Stimulated activated CD4-positive, alpha-beta T cell treated with anti-CD3 and anti-CD28 coated beads, Interleukin-15, amount 100 ng/mL, for 1 hour (primary cell): ENCODE data around the gene OPN1LW.
A peak's percentile ranks its signal among the peaks of the same experiment; 100 is the strongest.
"Not testable (repeated sequence)": the region's sequence is repeated elsewhere in the genome, so short reads cannot be mapped to it uniquely, and the experiment has no call there.

Source experiments
- DNase-seq, 2 donors: peaks; one replicate each; pipeline ENCODE4 v3.0.0-alpha.2; 2020; ENCODE audit warnings: low read depth in 1 of 2, low spot score in 1 of 2

OPN1LW gene

DNA sequence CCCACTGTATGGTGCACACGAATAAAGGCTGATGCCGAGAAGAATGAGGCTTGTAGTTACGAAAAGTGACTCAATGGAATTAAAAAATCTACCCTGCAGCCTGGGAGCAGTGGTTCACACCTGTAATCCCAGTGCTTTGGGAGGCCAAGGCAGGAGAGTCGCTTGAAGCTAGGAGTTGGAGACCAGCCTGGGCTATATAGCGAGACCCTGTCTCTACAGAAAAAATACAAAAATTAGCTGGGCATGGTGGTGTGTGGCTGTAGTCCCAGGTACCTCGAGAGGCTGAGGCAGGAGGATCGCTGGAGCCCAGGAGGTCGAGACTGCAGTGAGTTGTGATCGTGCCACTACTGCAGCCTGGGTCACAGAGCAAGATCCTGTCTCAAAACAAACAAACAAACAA lies 11.7 kb upstream of the OPN1LW start:
- DNase-seq: no peak

DNA sequence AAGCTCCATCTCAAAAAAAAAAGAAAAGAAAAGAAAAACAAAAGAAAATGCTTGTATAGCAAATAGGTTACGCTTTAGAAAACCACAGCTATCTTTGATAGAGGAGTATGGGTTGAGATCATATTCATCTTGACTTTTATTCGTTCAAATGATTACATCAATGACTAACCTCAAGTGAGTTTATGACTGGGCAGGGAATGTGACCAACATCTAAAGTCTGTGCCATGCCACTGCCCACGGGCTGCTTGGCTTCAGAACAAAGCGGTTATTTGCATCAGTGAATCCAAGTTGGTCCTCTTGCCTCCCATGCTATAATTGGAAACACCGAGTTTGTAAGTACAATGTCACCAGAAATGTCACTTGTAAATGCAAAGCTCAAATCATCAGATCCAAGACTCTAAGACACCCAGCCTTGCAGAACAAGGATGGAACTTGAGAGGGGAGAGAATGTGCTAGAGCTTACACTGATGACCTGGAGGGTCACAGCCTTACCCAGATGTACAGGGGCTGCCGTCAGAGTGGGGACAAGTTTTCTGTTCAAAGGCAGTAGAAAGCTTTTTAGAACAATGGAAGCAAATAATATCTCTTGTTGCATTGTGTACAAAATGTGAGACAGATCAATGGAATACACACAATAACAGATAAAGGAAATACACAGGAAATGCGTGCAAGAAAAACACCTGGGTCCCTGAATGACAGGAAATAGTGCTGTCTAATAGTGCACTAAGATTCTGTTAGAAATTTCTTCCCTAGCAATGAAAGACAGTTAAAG lies 8.4 kb upstream of the OPN1LW start:
- no peak for DNase-seq

DNA sequence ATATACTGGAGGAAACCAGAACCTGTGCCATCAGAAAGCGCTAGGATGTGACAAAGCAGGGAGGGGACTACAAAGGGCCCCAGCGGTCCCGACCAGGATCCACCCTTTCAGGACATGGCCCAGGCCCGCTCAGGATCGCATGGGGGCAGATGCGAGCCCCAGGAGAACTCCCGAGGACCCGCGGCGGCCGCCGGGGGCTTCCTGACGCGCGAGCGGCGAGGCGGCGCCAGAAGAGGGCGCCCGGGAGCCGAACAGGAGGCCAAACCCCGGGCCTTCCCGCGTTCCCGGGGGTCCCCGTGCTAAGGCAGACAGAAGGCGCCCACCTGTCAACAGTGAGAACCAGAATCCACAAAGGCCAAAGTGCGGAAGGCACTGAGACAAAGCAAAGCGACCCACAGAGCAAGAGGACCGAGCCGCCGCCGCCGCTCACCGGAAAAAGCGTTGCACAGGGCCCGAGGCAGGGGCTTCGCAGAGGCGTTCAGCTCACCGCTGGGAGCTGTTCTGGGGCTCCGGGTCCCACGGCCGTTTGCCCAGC lies 7.3 kb upstream of the OPN1LW start:
- peak; percentile 38 to 54 for DNase-seq

DNA sequence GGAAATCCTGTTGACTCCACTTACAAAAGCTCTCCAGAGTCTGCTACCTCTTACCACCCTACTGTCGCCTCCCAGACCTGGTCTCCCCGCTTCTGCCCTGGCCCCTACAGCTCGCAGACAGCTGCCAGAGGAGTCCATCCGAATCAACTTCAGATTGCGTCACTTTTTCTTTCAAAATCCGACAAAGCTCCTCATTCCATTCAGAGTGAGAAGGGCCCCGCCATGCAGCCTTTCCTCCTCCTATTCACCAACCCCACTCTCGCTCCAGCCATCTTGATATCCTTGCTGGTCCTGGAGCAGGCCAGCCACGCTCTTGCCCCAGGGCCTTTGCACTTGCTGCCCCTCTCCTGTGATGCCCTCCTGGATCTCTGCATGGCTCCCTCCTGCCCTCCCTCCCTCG lies 5.2 kb upstream of the OPN1LW start:
- no peak for DNase-seq

DNA sequence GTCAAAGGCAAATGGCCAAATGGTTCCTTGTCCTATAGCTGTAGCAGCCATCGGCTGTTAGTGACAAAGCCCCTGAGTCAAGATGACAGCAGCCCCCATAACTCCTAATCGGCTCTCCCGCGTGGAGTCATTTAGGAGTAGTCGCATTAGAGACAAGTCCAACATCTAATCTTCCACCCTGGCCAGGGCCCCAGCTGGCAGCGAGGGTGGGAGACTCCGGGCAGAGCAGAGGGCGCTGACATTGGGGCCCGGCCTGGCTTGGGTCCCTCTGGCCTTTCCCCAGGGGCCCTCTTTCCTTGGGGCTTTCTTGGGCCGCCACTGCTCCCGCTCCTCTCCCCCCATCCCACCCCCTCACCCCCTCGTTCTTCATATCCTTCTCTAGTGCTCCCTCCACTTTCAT lies 3.8 kb upstream of the OPN1LW start:
- no peak for DNase-seq

DNA sequence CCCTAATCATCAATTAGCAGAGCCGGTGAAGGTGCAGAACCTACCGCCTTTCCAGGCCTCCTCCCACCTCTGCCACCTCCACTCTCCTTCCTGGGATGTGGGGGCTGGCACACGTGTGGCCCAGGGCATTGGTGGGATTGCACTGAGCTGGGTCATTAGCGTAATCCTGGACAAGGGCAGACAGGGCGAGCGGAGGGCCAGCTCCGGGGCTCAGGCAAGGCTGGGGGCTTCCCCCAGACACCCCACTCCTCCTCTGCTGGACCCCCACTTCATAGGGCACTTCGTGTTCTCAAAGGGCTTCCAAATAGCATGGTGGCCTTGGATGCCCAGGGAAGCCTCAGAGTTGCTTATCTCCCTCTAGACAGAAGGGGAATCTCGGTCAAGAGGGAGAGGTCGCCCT lies 3.3 kb upstream of the OPN1LW start:
- no peak for DNase-seq

DNA sequence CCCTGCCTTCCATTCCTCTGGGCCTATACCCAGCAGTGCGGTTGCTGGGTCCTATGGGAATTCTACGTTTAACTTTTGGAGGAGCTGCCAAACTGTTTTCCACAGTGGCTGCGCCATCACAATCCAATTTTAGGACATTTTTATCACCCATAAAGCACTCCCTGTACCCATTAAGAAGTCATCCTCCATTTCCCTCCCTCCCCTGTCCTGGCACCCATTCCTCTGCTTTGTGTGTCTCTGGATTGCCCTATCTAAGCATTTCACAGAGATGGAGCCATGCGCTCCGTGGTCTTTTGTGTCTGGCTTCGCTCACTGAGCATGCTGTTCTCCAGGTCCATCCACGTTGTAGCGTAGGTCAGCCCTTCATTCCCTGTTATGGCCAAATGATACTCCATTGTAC lies 1.7 kb upstream of the OPN1LW start:
- DNase-seq: no peak

DNA sequence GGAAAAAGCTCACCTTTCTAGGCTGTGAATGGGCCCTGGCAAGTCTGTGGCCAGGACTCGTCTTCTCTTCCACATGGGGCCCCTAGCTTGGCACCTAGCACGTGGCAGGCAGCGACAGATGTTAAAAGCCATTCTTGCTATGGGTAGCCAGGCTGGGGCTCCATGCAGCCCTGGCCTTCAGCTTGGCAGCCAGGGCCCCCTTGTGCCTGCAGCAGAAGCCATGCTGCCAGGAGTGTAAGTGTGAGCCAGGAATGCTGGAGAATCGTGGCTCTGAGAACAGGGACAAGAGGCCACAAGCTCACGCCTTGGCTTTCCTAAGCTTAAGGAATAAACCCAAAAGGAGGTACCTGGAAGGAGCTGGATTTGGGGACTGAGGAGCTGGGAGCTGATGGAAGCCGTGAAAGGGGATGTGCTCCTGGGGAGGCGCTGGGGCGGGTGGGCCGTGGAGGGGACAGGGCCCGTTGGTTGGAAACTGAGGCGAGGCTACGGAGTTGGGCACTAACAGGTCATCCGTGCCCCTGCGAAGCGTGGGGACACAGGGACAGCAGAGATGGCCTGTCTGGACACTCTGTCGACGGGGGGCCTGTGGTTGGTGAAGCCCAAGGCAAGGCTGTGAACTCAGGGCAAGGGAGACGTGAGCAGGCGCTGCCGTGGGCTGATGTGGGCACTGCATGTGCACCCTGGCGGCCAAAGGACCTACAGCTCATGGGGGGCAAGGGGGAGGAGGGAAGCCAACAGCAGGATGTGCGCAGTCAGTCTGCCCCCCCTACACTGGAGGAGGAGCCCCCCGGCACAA lies 895 bp upstream of the OPN1LW start:
- no peak for DNase-seq

DNA sequence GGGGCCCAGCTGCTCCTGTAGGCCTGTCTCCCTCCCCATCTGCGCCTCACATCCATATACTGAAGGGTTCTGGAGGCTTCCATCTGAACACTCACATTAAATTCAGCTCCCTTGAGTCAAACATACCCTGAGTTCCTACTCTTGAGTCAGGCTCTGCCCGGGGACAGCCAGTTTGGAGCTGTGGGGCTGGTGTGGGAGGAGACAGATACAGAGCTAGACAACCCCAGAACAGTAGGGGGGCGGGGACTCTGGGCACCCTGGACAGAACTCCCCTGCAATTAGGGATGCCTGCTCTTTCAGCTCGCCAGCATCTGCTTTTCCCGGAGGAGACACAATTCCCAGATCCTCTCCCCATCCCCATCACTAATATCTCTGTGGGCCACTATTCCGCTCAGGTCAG lies 7.0 kb downstream of the OPN1LW start:
- DNase-seq: not testable (repeated sequence)

DNA sequence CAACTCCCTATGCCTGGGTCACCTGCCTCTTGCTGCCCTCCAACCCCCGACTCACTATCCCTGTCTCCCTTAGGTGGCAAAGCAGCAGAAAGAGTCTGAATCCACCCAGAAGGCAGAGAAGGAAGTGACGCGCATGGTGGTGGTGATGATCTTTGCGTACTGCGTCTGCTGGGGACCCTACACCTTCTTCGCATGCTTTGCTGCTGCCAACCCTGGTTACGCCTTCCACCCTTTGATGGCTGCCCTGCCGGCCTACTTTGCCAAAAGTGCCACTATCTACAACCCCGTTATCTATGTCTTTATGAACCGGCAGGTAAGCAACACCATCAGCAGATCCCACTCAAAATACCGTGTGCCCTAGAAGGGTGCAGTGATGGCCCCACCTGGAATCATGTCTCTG lies 12.2 kb downstream of the OPN1LW start:
- DNase-seq: not testable (repeated sequence)

DNA sequence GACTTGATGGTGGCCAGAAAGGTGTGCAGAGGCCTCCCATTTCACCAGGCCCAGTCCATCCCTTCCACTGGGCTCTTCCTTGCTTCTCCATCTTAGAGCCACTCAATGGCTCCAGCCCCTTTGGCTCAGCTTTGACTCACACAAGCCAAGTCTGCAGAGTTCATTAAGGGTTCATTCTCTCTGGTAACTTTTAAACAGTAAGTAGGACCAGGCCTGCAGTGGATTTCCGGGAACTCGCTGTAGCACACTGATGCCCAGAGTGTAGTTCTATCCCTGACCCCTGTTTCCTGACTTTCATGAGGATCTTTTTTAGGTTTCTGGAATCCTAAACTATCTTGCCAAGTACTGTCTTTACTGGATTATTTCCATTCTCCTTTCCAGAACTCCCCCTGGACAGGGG lies 13.2 kb downstream of the OPN1LW start:
- DNase-seq: not testable (repeated sequence)

DNA sequence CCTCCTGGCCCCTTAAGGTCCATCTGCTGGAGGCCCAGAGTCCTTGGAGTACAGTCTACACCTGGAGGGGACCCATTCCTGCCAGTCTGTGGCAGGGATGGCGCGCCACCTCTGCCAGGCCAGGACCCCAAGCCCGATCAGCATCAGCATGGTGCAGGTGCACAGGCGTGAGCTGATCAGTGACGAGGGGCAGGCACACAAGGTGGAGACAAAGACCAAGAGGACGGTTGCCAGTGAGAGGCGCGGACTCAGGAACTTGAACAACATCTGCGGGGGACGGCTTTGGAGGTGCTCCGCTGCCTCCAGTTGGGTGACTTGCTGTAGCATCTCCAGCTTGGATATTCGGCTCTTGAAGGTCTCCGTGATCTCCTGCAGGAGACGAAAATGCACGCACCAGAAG lies 15.3 kb downstream of the OPN1LW start:
- not testable (repeated sequence) for DNase-seq

DNA sequence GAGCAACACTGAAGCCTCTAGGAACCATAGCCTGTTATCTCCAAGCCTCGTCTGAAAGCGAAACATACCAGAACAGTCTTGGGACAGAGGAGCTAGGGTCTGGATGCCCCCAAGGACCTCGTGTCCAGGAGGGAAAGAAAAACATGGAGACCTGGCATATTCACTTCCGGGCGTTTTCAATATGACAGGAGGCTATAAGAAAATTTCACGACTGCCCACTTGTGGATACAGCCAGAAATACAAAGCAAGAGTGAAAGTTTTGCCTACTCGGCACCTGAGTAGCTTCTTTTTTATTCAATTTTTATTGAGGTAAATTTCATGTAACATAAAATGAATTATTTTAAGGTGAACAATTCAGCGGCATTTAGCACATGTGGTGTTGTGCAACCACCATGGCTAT lies 20.9 kb downstream of the OPN1LW start:
- DNase-seq: not testable (repeated sequence)

DNA sequence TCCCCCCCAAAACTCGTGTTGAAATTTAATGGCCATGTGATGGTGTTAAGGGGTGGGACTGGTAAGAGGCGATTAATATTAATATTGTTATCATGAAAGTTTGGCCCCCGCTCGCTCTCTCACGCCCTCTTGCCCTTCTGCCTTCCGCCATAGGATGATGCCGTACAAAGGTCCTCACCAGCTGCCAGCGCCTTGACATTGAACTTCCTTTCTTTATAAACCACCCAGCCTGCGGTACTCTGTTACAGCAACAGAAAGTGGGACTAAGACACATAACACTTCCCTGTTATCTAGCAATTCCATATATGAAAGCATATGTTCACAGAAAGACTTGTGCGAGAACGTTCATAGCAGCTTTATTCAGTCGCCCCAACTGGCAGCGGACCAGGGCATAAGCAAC lies 24.3 kb downstream of the OPN1LW start:
- not testable (repeated sequence) for DNase-seq

DNA sequence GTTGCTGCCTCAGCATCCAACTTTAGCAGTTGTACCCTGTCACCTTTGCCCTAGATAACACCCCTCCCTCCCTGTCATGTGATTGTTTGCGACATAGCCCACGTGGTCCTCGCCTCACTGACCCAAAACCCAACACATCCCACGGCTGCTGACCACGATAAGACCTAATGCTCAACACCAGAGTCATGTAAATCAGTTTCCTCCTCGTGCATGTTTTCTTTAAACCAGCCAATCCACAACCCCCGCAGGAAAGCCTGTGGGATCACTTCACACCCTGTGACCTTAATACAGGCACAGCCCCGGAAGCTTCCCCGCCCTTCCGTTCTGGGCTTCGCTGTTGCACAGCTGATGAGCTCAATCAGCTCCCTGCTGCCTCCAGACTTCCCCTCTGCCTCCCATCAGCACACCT lies 28.5 kb downstream of the OPN1LW start:
- not testable (repeated sequence) for DNase-seq

DNA sequence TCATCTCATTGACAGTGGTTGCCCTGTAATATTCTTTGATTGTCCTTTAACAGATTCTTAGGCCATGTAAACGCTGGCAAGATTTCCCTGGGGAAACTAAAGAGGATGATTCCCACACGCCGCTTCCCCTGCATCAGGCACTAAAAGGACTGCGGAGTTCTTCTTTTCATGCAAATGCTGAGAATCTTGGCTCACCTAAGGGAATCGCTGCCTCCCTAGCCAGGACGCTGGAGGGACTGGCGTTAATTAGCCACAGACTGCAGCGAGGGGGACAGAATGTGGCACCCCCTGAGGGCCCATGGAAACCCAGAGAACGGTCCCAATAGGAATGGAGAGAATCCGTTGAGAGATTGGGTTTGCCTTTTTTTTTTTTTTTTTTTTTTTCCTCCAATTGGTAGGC lies 30.3 kb downstream of the OPN1LW start:
- DNase-seq: not testable (repeated sequence)

DNA sequence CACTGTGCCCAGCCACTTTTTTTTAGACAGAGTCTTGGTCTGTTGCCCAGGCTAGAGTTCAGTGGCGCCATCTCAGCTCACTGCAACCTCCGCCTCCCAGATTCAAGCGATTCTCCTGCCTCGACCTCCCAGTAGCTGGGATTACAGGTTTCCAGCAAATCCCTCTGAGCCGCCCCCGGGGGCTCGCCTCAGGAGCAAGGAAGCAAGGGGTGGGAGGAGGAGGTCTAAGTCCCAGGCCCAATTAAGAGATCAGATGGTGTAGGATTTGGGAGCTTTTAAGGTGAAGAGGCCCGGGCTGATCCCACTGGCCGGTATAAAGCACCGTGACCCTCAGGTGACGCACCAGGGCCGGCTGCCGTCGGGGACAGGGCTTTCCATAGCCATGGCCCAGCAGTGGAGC lies 38.3 kb downstream of the OPN1LW start, which contains the start of gene OPN1MW:
TSS of gene OPN1MW (plus strand) at position 301 of the 400 bp plus-strand sequence. CDS start at position 383, 82 bp downstream.
- not testable (repeated sequence) for DNase-seq

DNA sequence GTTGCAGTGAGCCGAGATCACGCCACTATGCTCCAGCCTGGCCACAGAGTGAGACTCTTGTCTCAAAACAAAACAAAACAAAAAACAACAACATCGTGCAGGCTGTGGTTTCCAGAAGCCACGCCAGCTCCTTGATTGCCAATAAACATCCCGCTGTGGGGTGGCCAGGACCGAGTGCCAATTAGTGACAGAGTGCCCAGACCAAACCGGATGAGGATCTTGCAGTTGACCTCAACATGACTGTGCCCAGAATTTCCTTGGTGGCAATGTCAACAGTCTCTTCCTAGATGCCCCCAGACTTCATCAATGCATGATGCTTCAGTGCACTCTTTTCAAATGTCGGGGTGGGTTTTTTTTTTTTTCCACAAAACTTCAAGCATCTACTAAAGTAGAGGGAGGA lies 39.8 kb downstream of the OPN1LW start:
- not testable (repeated sequence) for DNase-seq

DNA sequence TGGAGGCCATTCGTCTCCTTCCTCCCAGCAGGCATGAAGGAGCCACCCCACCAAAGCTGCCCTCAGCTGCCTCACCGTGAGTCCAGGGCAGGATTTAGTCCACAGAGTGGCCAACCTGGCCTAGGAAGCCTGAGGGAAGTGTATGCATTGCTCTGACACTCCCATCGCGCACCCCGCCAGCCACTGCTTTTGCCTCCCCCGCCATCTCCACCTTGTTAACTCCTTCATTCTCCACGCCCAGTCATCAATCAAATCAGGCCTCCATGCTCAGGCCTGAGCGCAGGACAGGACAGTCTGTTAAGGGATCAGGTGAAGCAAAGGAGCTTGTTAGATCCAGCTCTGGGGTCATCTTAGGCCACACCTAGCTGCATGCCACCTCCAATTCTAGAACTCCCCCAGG lies 48.8 kb downstream of the OPN1LW start:
- not testable (repeated sequence) for DNase-seq

DNA sequence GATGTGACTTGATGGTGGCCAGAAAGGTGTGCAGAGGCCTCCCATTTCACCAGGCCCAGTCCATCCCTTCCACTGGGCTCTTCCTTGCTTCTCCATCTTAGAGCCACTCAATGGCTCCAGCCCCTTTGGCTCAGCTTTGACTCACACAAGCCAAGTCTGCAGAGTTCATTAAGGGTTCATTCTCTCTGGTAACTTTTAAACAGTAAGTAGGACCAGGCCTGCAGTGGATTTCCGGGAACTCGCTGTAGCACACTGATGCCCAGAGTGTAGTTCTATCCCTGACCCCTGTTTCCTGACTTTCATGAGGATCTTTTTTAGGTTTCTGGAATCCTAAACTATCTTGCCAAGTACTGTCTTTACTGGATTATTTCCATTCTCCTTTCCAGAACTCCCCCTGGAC lies 50.3 kb downstream of the OPN1LW start:
- DNase-seq: not testable (repeated sequence)

DNA sequence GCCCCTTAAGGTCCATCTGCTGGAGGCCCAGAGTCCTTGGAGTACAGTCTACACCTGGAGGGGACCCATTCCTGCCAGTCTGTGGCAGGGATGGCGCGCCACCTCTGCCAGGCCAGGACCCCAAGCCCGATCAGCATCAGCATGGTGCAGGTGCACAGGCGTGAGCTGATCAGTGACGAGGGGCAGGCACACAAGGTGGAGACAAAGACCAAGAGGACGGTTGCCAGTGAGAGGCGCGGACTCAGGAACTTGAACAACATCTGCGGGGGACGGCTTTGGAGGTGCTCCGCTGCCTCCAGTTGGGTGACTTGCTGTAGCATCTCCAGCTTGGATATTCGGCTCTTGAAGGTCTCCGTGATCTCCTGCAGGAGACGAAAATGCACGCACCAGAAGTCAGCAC lies 52.4 kb downstream of the OPN1LW start:
- DNase-seq: not testable (repeated sequence)
